CD4-positive, alpha-beta memory T cell (primary cell): ENCODE measurements around the gene POFUT2. TPM values are rescaled to one million over a fixed set of nuclear protein-coding genes. Genes with fewer than 3 reads are reported as not detected.
"Not testable (repeated sequence)": the region's sequence is repeated elsewhere in the genome, so short reads cannot be mapped to it uniquely, and the experiment has no call there.

ENCODE experiments used
- CTCF ChIA-PET: fragments of 350-600 bp; sonication (Branson Sonifier 250); formaldehyde crosslinking; loops from one replicate; lab custom pipeline; 2021; ENCODE audit warnings: inconsistent platforms; ENCODE audit not compliant: partially characterized antibody; lab: Charles Lee
- POLR2A ChIA-PET: fragments of 350-600 bp; sonication (Branson Sonifier 250); formaldehyde crosslinking; loops from one replicate; lab custom pipeline; 2021; ENCODE audit not compliant: partially characterized antibody; lab: Charles Lee
- DNase-seq, 5 donors: peaks; one replicate each; pipeline versions ENCODE4 v3.0.0 to v3.0.0-alpha.2; 2020 to 2022; ENCODE audit warnings: mixed read lengths in 1 of 5
- H3K27ac ChIP-seq: one replicate; pipeline ENCODE4 v1.7.0; 2013; ENCODE audit warnings: low read depth, low read length
- H3K27me3 ChIP-seq: 2 replicates; pipeline ENCODE4 v1.7.0; 2013; ENCODE audit warnings: mild to moderate bottlenecking, low read length, moderate library complexity; ENCODE audit not compliant: insufficient read depth
- H3K36me3 ChIP-seq: 2 replicates; pipeline ENCODE4 v1.7.0; 2013; ENCODE audit warnings: mild to moderate bottlenecking, low read length, moderate library complexity; ENCODE audit not compliant: insufficient read depth
- H3K4me1 ChIP-seq: 2 replicates; pipeline ENCODE4 v1.7.0; 2013; ENCODE audit warnings: mild to moderate bottlenecking, low read length, moderate library complexity; ENCODE audit not compliant: insufficient read depth
- H3K4me3 ChIP-seq, 2 donors: one replicate each; pipeline ENCODE4 v1.7.0; 2013; ENCODE audit warnings: low read length in 2 of 2, mild to moderate bottlenecking in 1 of 2
- H3K9me3 ChIP-seq, 2 donors: one replicate each; pipeline ENCODE4 v1.7.0; 2013; ENCODE audit warnings: low read length in 2 of 2, control low read depth in 1 of 2; ENCODE audit not compliant: control insufficient read depth in 1 of 2
- H3K27ac Mint-ChIP-seq, 7 donors: one replicate each; pipeline ENCODE4 v1.8.0; 2020 to 2021; ENCODE audit warnings: mixed read lengths in 7 of 7, mild to moderate bottlenecking in 6 of 7, inconsistent platforms in 3 of 7, moderate library complexity in 3 of 7
- H3K27me3 Mint-ChIP-seq, 2 donors: one replicate each; pipeline ENCODE4 v1.8.0; 2020 to 2021; ENCODE audit warnings: mixed read lengths in 2 of 2
- H3K36me3 Mint-ChIP-seq, 2 donors: one replicate each; pipeline ENCODE4 v1.8.0; 2020 to 2021; ENCODE audit warnings: mixed read lengths in 2 of 2, inconsistent platforms in 1 of 2, mild to moderate bottlenecking in 1 of 2
- H3K4me1 Mint-ChIP-seq, 4 donors: one replicate each; pipeline ENCODE4 v1.8.0; 2020 to 2021; ENCODE audit warnings: mixed read lengths in 4 of 4, mild to moderate bottlenecking in 1 of 4
- H3K4me3 Mint-ChIP-seq, 8 donors: one replicate each; pipeline ENCODE4 v1.8.0; 2020 to 2021; ENCODE audit warnings: mixed read lengths in 8 of 8, mild to moderate bottlenecking in 7 of 8, moderate library complexity in 6 of 8, inconsistent platforms in 3 of 8
- H3K9me3 Mint-ChIP-seq, 8 donors: one replicate each; pipeline ENCODE4 v1.8.0; 2020 to 2021; ENCODE audit warnings: mixed read lengths in 8 of 8, mild to moderate bottlenecking in 5 of 8, inconsistent platforms in 3 of 8, moderate library complexity in 1 of 8
- intact Hi-C: fragments of 100-400 bp; cut with micrococcal nuclease; formaldehyde crosslinking; loops from one replicate; pipeline ENCODE4 v1.15.1; 2023
- polyA plus RNA-seq, 2 donors: library from polyadenylated mRNA; unstranded; fragments of 300-500 nt; fragmentation: Illumina TruSeq; gene quantifications; one replicate each; pipeline ENCODE4 v1.2.3, GENCODE V29; 2021
- total RNA-seq, 2 experiments: library from RNA; stranded (reverse); gene quantifications; one replicate each; pipeline ENCODE4 v1.2.3, GENCODE V29; 2021

Gene POFUT2
- total and polyA plus RNA-seq, 4 experiments from 2014 or later, result 2.8 to 40.8 (median 22.9) TPM

- peaks cover 0 to 2% of the 10 kb centered on the region in 2 donors for H3K27me3 Mint-ChIP-seq
- DNase-seq, result no peak
- POLR2A ChIA-PET, result interaction anchor here (0.9 kb wide), 1 partner anchor 17 kb away, joined by 3 read pairs; no protein-coding TSS in a partner anchor
- Histone ChIP-seq H3K9me3 (no peaks in the 10 kb centered on the region), H3K4me1 (peaks cover 23% of the 10 kb centered on the region), H3K36me3 (no peaks in the 10 kb centered on the region), H3K27ac (no peak overlapping the region), H3K27me3 (no peaks in the 10 kb centered on the region), H3K4me3 (no peak overlapping the region)
- H3K27ac Mint-ChIP-seq, result peak overlapping the region in 1 of 7 donors; percentile 41
- intact Hi-C loops, result no loop called here
- peaks cover 6 to 12% (median 11%) of the 10 kb centered on the region in 4 donors for H3K4me1 Mint-ChIP-seq
- H3K9me3 Mint-ChIP-seq, result peaks cover 0 to 3% (median 0%) of the 10 kb centered on the region in 8 donors
- CTCF ChIA-PET, result no interaction called here
- no peak overlapping the region for H3K4me3 Mint-ChIP-seq
- no peaks in the 10 kb centered on the region for H3K36me3 Mint-ChIP-seq
These were observed 31.9 kb upstream of the POFUT2 start for GRCh38 chr21:45319461-45320211.

GRCh38 chr21:45318556-45319404 is 31.1 kb upstream of the POFUT2 start:
- H3K9me3 ChIP-seq, result no peaks in the 10 kb centered on the region
- Mint-ChIP-seq H3K27ac (peak overlapping the region in 1 of 7 donors; percentile 41), H3K4me1 (peaks cover 6 to 12% (median 11%) of the 10 kb centered on the region in 4 donors), H3K36me3 (no peaks in the 10 kb centered on the region), H3K4me3 (no peak overlapping the region), H3K9me3 (peaks cover 0 to 3% (median 0%) of the 10 kb centered on the region in 8 donors), H3K27me3 (peaks cover 0 to 4% of the 10 kb centered on the region in 2 donors)
- ChIA-PET CTCF (no interaction called here), POLR2A (no interaction called here)
- intact Hi-C loops, result no loop called here
- peaks cover 23% of the 10 kb centered on the region for H3K4me1 ChIP-seq
- no peak for DNase-seq
- no peaks in the 10 kb centered on the region for H3K36me3 ChIP-seq
- H3K27me3 ChIP-seq, result no peaks in the 10 kb centered on the region
- H3K27ac ChIP-seq, result no peak overlapping the region
- no peak overlapping the region for H3K4me3 ChIP-seq

GRCh38 chr21:45318146-45318555 is 30.5 kb upstream of the POFUT2 start:
- H3K27me3 ChIP-seq, result no peaks in the 10 kb centered on the region
- DNase-seq, result no peak
- peaks cover 19% of the 10 kb centered on the region for H3K4me1 ChIP-seq
- no peaks in the 10 kb centered on the region for H3K9me3 ChIP-seq
- H3K4me3 ChIP-seq, result no peak overlapping the region
- POLR2A ChIA-PET, result no interaction called here
- H3K4me1 Mint-ChIP-seq, result peaks cover 6 to 12% (median 11%) of the 10 kb centered on the region in 4 donors
- no peak overlapping the region for H3K27ac Mint-ChIP-seq
- peaks cover 0 to 4% (median 0%) of the 10 kb centered on the region in 8 donors for H3K9me3 Mint-ChIP-seq
- H3K27ac ChIP-seq, result no peak overlapping the region
- peaks cover 0 to 6% of the 10 kb centered on the region in 2 donors for H3K27me3 Mint-ChIP-seq
- no peaks in the 10 kb centered on the region for H3K36me3 Mint-ChIP-seq
- intact Hi-C loops, result no loop called here
- CTCF ChIA-PET, result no interaction called here
- H3K36me3 ChIP-seq, result no peaks in the 10 kb centered on the region
- no peak overlapping the region for H3K4me3 Mint-ChIP-seq

- Mint-ChIP-seq H3K9me3 (peaks cover 0 to 4% (median 0%) of the 10 kb centered on the region in 8 donors), H3K27ac (no peak overlapping the region), H3K27me3 (peaks cover 1 to 6% of the 10 kb centered on the region in 2 donors), H3K4me1 (peaks cover 6 to 11% (median 8%) of the 10 kb centered on the region in 4 donors), H3K36me3 (no peaks in the 10 kb centered on the region), H3K4me3 (no peak overlapping the region)
- peaks cover 14% of the 10 kb centered on the region for H3K4me1 ChIP-seq
- no peak for DNase-seq
- H3K27ac ChIP-seq, result no peak overlapping the region
- H3K36me3 ChIP-seq, result no peaks in the 10 kb centered on the region
- intact Hi-C loops, result no loop called here
- H3K9me3 ChIP-seq, result no peaks in the 10 kb centered on the region
- H3K27me3 ChIP-seq, result no peaks in the 10 kb centered on the region
- ChIA-PET CTCF (no interaction called here), POLR2A (no interaction called here)
- no peak overlapping the region for H3K4me3 ChIP-seq
These were observed 29.9 kb upstream of the POFUT2 start for GRCh38 chr21:45317398-45318145.

- no peak overlapping the region for H3K4me3 Mint-ChIP-seq
- peaks cover 1 to 8% of the 10 kb centered on the region in 2 donors for H3K27me3 Mint-ChIP-seq
- no peaks in the 10 kb centered on the region for H3K9me3 ChIP-seq
- H3K27me3 ChIP-seq, result no peaks in the 10 kb centered on the region
- H3K4me3 ChIP-seq, result no peak overlapping the region
- no peaks in the 10 kb centered on the region for H3K36me3 ChIP-seq
- peaks cover 0 to 4% (median 2%) of the 10 kb centered on the region in 4 donors for H3K4me1 Mint-ChIP-seq
- intact Hi-C loops, result no loop called here
- H3K27ac Mint-ChIP-seq, result no peak overlapping the region
- POLR2A ChIA-PET, result interaction anchor here (0.5 kb wide), 1 partner anchor 140 kb away, joined by 3 read pairs; no protein-coding TSS in a partner anchor
- CTCF ChIA-PET, result no interaction called here
- DNase-seq, result no peak
- H3K27ac ChIP-seq, result no peak overlapping the region
- H3K36me3 Mint-ChIP-seq, result no peaks in the 10 kb centered on the region
- H3K9me3 Mint-ChIP-seq, result peaks cover 0 to 10% (median 0%) of the 10 kb centered on the region in 8 donors
- H3K4me1 ChIP-seq, result peaks cover 7% of the 10 kb centered on the region
These were observed 29.2 kb upstream of the POFUT2 start for GRCh38 chr21:45316871-45317397.

- H3K27ac ChIP-seq, H3K4me3 ChIP-seq, H3K27me3 ChIP-seq, H3K9me3 ChIP-seq, intact Hi-C loops, H3K36me3 ChIP-seq, H3K4me1 Mint-ChIP-seq, H3K4me3 Mint-ChIP-seq, H3K36me3 Mint-ChIP-seq, H3K4me1 ChIP-seq, CTCF ChIA-PET, DNase-seq, POLR2A ChIA-PET, H3K27me3 Mint-ChIP-seq: not testable (repeated sequence)
- H3K27ac Mint-ChIP-seq, result peak overlapping the region in 1 of 7 donors; percentile 66
- peaks cover 0 to 11% (median 0%) of the 10 kb centered on the region in 8 donors for H3K9me3 Mint-ChIP-seq
These were observed 28.2 kb upstream of the POFUT2 start for GRCh38 chr21:45315676-45316470.
